Measurements from ENCODE around the gene ARHGAP24.
A peak's percentile ranks its signal among the peaks of the same experiment; 100 is the strongest.

ARHGAP24 gene

DNA sequence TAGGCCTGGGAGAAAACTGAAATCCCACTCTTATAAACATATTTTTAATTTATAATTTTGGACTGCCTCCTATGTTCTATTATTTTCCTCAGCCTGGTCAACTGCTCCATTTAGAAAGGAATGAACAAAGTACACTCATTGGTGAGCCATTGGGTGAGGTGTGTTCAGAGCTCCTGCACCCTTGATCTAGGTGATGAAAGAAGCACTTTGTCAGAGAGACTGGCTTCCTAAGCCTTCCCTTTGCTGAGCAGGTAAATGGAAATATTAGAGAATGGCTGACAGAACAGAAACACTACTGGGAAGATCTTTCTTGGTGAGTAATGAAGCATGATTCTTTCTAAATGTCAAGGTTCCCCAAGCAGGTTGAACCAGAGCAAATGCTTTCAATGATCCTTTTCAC lies 19.0 kb upstream of the ARHGAP24 start:
- Histone ChIP-seq H3K27me3 (ENCODE audit: control insufficient read depth, insufficient read depth, low read length) (no peaks in the 10 kb centered on the region), H3K36me3 (ENCODE audit: control insufficient read depth, insufficient read depth, low read length) (no peaks in the 10 kb centered on the region), H3K9ac (ENCODE audit: low read length) (no peak overlapping the region), H3K27ac (ENCODE audit: low read depth, low read length) (no peak overlapping the region), H3K4me1 (ENCODE audit: control insufficient read depth, insufficient read depth, low read length) (no peaks in the 10 kb centered on the region), H3K4me3 (ENCODE audit: low read length) (no peak overlapping the region)

DNA sequence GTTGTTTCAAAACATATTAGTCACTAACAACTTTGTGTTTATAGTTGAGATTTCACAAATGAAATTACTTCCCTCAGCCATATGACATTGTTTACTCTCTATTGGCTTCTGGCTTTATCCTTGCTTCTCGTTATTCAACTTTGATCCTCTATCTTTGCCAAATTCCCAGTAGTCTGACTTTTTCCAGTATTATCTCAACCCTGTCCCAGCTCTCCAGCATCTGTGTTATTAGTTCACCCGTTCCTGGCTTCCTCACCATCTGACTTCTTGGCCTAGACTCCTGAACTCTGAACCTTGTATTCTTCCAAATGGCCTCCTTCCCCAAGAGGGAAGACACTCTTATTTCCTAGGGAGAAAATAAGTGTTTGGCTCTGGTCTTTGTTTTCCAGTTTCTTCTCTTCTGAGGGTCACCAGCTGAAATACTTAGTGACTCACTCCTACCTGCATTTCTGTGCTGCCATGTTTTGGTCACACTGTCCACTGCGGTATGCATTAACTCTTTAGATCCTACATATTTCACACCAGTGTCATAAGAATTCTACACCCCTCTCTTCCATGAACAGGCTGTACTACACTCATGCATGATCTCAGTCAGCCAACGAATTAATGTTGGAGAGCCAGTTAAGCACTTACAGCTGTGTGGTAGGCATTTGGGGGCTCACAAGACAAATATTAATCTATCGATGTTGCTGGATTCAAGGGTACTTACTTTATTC lies 17.0 kb upstream of the ARHGAP24 start:
- Histone ChIP-seq H3K9ac (ENCODE audit: low read length) (no peak overlapping the region), H3K27me3 (ENCODE audit: control insufficient read depth, insufficient read depth, low read length) (no peaks in the 10 kb centered on the region), H3K4me1 (ENCODE audit: control insufficient read depth, insufficient read depth, low read length) (no peaks in the 10 kb centered on the region), H3K4me3 (ENCODE audit: low read length) (no peak overlapping the region), H3K27ac (ENCODE audit: low read depth, low read length) (no peak overlapping the region), H3K36me3 (ENCODE audit: control insufficient read depth, insufficient read depth, low read length) (no peaks in the 10 kb centered on the region)

DNA sequence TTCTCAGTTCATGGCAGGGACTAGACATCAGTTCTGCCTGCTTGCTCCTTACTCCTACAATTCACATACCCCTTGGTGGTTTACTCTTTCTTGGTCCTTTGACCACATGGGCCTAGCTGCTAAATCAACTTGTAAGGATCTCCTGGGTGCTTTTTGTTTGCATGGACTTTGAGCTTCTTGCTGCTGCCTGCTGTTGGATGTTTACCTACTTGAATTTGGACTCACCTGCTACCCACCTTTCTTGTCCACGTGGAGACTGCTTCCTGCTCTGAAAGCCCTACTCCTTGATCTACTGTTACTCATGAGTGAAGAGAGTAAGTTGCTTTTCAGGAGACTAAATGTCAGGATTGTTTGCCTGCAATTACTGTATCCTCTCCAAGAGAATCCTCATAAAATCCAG lies 15.2 kb upstream of the ARHGAP24 start:
- no peaks in the 10 kb centered on the region for H3K4me1 ChIP-seq (ENCODE audit: control insufficient read depth, insufficient read depth, low read length)
- H3K4me3 ChIP-seq (ENCODE audit: low read length): no peak overlapping the region
- no peak overlapping the region for H3K9ac ChIP-seq (ENCODE audit: low read length)
- no peaks in the 10 kb centered on the region for H3K27me3 ChIP-seq (ENCODE audit: control insufficient read depth, insufficient read depth, low read length)
- H3K36me3 ChIP-seq (ENCODE audit: control insufficient read depth, insufficient read depth, low read length): no peaks in the 10 kb centered on the region
- H3K27ac ChIP-seq (ENCODE audit: low read depth, low read length): no peak overlapping the region

DNA sequence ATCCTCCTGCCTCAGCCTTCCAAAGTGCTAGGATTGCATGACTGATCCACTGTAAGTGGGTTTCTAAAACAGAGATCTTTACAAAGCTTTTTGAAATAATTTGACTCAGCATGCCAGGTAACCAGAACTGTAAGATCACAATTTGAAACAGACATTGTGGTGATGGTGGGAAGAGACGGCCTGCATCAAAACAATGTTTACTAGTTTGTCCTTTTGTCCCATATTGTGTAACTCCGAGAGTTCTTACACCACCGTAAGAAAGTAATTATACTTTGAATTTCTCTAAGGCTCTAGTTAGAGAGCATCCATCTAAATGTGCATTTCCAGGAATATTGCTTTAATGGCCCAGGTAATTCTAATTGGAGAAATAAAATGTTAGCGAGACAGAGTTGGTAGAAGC lies 594 bp upstream of the ARHGAP24 start:
- H3K9ac ChIP-seq (ENCODE audit: low read length): no peak overlapping the region
- no peaks in the 10 kb centered on the region for H3K36me3 ChIP-seq (ENCODE audit: control insufficient read depth, insufficient read depth, low read length)
- H3K4me3 ChIP-seq (ENCODE audit: low read length): peak overlapping the region; percentile 81
- no peaks in the 10 kb centered on the region for H3K4me1 ChIP-seq (ENCODE audit: control insufficient read depth, insufficient read depth, low read length)
- H3K27ac ChIP-seq (ENCODE audit: low read depth, low read length): no peak overlapping the region
- H3K27me3 ChIP-seq (ENCODE audit: control insufficient read depth, insufficient read depth, low read length): no peaks in the 10 kb centered on the region

DNA sequence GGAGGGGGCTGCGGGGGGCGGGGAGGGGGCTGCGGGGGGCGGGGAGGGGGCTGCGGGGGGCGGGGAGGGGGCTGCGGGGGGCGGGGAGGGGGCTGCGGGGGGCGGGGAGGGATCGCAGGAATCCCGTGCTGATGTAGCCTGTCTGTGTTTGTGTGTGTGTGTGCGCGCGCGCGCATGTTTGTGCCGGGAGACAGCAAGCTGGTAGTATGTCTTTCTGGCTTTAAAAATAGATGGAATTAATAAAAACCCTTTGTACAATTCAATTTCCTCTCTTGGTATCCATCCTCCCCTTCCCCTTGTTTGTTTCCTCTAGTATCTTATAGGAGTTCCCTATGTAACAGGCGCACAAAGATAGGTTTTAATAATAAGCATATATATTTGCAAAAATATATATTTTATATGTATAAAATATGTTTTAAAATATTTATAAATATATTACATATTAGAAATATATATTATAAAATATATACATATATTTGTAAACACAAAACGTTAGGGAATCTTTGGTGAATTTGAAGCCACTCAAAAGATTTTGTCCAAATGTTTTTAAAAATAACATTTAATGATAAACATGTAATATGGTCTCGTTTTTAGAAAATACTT lies 782 bp downstream of the ARHGAP24 start:
- Histone ChIP-seq H3K4me1 (ENCODE audit: control insufficient read depth, insufficient read depth, low read length) (no peaks in the 10 kb centered on the region), H3K27ac (ENCODE audit: low read depth, low read length) (no peak overlapping the region), H3K36me3 (ENCODE audit: control insufficient read depth, insufficient read depth, low read length) (no peaks in the 10 kb centered on the region)

DNA sequence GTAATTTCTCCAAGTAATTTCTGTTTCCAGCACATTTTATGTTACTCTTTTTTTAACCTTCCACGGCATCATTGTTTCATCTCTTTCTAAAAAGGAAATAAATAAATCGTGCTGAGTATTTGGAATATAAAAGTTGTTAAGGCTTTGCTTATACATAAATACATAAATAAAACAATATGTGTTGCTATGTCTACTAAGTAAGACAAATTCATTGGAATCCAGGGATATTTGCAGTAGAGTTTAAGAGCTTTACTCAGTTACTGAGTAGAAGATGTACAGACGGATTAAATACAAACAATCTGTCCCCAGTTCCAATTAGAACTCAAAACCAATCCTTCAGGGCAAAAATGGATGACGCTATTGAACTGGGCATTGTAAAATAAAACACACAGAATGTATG lies 1.4 kb downstream of the ARHGAP24 start:
- Histone ChIP-seq H3K27me3 (ENCODE audit: control insufficient read depth, insufficient read depth, low read length) (no peaks in the 10 kb centered on the region), H3K4me3 (ENCODE audit: low read length) (no peak overlapping the region), H3K27ac (ENCODE audit: low read depth, low read length) (no peak overlapping the region), H3K4me1 (ENCODE audit: control insufficient read depth, insufficient read depth, low read length) (no peaks in the 10 kb centered on the region), H3K36me3 (ENCODE audit: control insufficient read depth, insufficient read depth, low read length) (no peaks in the 10 kb centered on the region), H3K9ac (ENCODE audit: low read length) (no peak overlapping the region)

More for the DNA sequence above, 782 bp downstream of the ARHGAP24 start:
- H3K9ac ChIP-seq (ENCODE audit: low read length): no peak overlapping the region
- no peaks in the 10 kb centered on the region for H3K27me3 ChIP-seq (ENCODE audit: control insufficient read depth, insufficient read depth, low read length)
- H3K4me3 ChIP-seq (ENCODE audit: low read length): peak overlapping the region; percentile 45

DNA sequence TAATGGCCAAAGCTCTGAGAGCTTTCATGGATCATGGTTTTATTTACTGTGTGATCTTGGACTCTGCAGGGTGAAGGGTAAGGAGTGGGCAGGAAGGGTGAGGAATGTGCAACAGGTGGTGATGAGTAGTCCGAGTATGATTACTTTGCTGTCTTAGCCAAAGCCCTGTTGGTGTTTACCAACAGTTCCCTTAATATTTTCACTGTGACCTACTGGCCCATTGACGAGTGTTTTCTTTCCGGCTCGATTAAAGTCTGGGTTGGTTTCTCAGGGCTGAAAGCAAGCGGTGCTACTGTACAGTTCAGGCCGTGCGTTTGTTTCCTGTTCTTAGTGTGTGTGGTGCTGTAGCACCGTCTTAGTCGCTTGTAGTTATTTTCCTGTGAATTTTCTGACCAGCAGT lies 2.6 kb downstream of the ARHGAP24 start:
- no peaks in the 10 kb centered on the region for H3K36me3 ChIP-seq (ENCODE audit: control insufficient read depth, insufficient read depth, low read length)
- no peaks in the 10 kb centered on the region for H3K4me1 ChIP-seq (ENCODE audit: control insufficient read depth, insufficient read depth, low read length)
- H3K27ac ChIP-seq (ENCODE audit: low read depth, low read length): no peak overlapping the region
- H3K27me3 ChIP-seq (ENCODE audit: control insufficient read depth, insufficient read depth, low read length): no peaks in the 10 kb centered on the region
- H3K4me3 ChIP-seq (ENCODE audit: low read length): no peak overlapping the region
- no peak overlapping the region for H3K9ac ChIP-seq (ENCODE audit: low read length)

DNA sequence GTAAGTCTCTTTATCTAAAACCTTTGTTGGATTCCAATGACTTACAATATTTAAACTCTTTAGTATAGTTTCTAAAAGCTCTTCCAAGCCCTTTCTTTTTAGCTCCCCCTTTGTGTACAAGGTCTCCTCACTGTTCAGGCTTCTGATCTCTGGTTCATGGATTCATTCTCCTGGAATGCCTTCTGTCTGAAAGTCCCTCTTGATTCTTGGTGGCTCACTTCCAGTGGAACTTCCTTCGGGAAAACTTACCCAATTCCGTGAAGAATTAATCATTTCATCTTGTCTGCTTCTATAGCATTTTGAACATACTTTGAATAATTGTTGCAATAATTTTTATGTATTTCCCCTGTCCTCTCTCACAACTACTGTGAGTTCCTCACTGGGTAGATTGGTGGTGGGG lies 3.6 kb downstream of the ARHGAP24 start:
- Histone ChIP-seq H3K4me3 (ENCODE audit: low read length) (no peak overlapping the region), H3K4me1 (ENCODE audit: control insufficient read depth, insufficient read depth, low read length) (no peaks in the 10 kb centered on the region), H3K27ac (ENCODE audit: low read depth, low read length) (no peak overlapping the region), H3K36me3 (ENCODE audit: control insufficient read depth, insufficient read depth, low read length) (no peaks in the 10 kb centered on the region), H3K27me3 (ENCODE audit: control insufficient read depth, insufficient read depth, low read length) (no peaks in the 10 kb centered on the region), H3K9ac (ENCODE audit: low read length) (no peak overlapping the region)

DNA sequence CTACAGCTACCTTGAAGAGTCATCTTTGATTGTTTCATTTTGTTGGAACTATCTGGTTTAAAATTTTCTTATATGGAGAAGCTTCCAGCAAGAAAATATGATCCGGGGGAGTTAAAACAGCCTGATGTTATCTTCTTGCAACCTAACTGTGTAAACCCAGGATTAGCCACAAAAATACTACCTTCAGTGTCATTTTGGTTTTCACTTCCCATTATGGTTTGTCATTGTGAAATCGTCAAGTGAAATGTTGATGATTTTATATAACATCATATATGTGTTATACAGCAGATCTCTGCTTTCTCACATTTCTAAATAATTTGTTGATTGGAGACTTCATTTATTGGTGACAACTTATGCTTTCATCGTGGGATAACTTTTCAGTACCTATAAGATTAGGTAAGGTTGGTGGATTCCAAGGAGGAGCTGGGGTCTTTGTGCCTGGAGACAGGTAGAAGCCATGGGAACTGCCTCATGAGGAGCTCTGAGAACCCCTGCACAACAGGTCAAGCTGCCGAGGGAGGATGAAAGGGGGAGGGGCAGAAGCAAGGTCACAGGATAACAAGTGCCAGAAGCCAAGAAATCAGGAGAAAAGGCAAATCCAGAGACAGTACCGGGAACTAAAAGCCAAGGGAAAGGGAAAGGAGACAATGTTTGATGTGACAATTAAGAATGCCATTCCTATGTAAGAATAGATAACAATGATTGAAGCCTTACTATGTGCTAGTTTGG lies 7.2 kb downstream of the ARHGAP24 start:
- Histone ChIP-seq H3K27me3 (ENCODE audit: control insufficient read depth, insufficient read depth, low read length) (no peaks in the 10 kb centered on the region), H3K27ac (ENCODE audit: low read depth, low read length) (no peak overlapping the region), H3K4me1 (ENCODE audit: control insufficient read depth, insufficient read depth, low read length) (no peaks in the 10 kb centered on the region), H3K36me3 (ENCODE audit: control insufficient read depth, insufficient read depth, low read length) (no peaks in the 10 kb centered on the region), H3K9ac (ENCODE audit: low read length) (no peak overlapping the region), H3K4me3 (ENCODE audit: low read length) (no peak overlapping the region)

DNA sequence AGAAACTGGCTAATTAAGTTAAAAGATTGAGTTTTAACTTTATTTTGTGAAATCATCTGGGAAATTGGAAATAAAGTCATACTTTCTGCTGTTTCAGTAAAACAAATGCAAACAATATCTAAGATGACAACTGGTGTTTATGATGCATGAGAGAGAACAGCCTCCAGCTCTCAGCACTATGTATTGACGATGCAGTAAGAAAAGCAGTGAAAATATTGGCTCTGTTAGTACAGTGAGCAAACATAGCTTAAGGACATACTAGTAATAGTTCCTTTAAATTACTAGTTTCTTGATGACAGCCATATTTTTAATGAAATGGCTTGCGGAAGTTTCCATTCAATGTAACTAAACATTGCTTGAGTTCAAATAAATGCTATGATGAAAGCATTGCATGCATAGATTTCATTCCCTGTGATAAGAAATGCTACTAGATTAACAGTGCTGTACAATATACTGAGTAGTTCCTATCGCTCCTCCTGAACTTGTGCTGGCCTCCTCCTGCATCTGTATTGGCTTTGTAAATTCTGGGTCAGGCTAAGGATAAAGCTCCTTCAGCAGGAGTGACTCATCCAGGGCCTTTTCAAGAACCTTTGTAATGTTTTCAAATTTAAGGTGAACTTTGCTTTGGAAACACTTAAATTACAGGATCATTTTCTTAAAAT lies 11.6 kb downstream of the ARHGAP24 start:
- H3K27me3 ChIP-seq (ENCODE audit: control insufficient read depth, insufficient read depth, low read length): no peaks in the 10 kb centered on the region
- H3K27ac ChIP-seq (ENCODE audit: low read depth, low read length): no peak overlapping the region
- H3K36me3 ChIP-seq (ENCODE audit: control insufficient read depth, insufficient read depth, low read length): no peaks in the 10 kb centered on the region
- H3K9ac ChIP-seq (ENCODE audit: low read length): no peak overlapping the region
- no peak overlapping the region for H3K4me3 ChIP-seq (ENCODE audit: low read length)
- H3K4me1 ChIP-seq (ENCODE audit: control insufficient read depth, insufficient read depth, low read length): no peaks in the 10 kb centered on the region

DNA sequence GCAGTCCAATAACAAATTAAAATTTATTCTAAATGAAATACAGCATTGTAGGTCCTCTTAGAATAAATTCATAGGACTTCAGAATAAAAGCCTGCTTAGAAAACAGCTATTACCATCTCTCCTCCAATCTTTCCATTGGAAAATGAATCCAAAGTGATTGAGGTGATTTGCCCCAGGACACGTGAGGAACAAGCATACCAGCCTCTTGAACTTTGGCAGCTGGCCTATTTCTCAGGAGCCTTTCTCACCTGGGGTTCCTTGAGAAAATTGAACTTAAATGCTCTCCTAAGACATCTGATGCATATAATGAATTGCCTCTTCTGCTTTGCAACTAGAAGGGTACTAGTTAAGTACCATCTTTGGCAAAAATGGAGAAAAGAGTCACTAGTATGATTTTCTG lies 13.5 kb downstream of the ARHGAP24 start:
- no peak overlapping the region for H3K9ac ChIP-seq (ENCODE audit: low read length)
- H3K36me3 ChIP-seq (ENCODE audit: control insufficient read depth, insufficient read depth, low read length): no peaks in the 10 kb centered on the region
- H3K27me3 ChIP-seq (ENCODE audit: control insufficient read depth, insufficient read depth, low read length): no peaks in the 10 kb centered on the region
- no peak overlapping the region for H3K27ac ChIP-seq (ENCODE audit: low read depth, low read length)
- H3K4me1 ChIP-seq (ENCODE audit: control insufficient read depth, insufficient read depth, low read length): no peaks in the 10 kb centered on the region
- no peak overlapping the region for H3K4me3 ChIP-seq (ENCODE audit: low read length)

DNA sequence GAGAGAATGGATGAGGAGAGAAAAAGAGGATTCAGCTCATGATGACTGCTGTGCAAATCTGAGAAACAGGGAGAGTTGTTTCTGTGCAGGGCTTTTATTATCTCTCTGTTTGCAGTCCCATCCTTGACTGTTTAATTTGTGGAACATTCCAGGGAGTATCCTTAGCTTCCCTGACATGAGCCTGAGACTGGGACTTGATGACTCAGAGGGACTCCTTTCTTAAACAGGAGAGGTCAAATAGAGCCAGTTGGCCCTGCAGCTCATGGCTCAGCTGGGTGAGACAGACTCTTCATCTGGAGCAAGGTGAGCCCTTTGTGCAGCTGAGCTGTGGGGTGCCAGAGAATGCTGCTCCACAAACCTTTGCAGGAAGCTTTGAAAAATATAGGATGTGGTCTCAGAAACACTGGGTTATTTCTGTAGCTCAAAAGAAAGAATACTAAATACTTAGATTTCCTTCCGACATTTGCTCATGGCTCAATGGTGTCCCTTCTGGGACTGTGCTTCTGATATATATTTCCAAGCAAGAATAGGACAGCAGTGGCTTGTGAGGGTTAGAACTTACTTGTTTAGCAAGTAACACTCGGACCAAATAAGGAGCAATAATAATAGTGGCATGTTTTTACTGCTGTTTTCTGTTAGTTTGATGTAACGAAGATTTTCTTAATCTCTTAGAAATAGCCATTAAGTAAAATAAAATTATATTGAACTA lies 14.5 kb downstream of the ARHGAP24 start:
- Histone ChIP-seq H3K36me3 (ENCODE audit: control insufficient read depth, insufficient read depth, low read length) (no peaks in the 10 kb centered on the region), H3K27me3 (ENCODE audit: control insufficient read depth, insufficient read depth, low read length) (no peaks in the 10 kb centered on the region), H3K4me1 (ENCODE audit: control insufficient read depth, insufficient read depth, low read length) (no peaks in the 10 kb centered on the region), H3K9ac (ENCODE audit: low read length) (no peak overlapping the region), H3K27ac (ENCODE audit: low read depth, low read length) (no peak overlapping the region), H3K4me3 (ENCODE audit: low read length) (no peak overlapping the region)

All from rectal smooth muscle tissue (tissue), 1 donor.